BLaER1 (cell line): ENCODE measurements around the gene SSH2.

ENCODE experiments used
- H3K27ac ChIP-seq: shearing (Covaris generic); formaldehyde crosslinking; 2 replicates; pipeline ENCODE4 v1.8.1; 2022
- H3K27me3 ChIP-seq: shearing (Covaris generic); formaldehyde crosslinking; 2 replicates; pipeline ENCODE4 v1.8.1; 2022
- H3K36me3 ChIP-seq: shearing (Covaris generic); formaldehyde crosslinking; 2 replicates; pipeline ENCODE4 v1.8.1; 2022
- H3K4me1 ChIP-seq: shearing (Covaris generic); formaldehyde crosslinking; 2 replicates; pipeline ENCODE4 v1.8.1; 2022
- H3K4me2 ChIP-seq: shearing (Covaris generic); formaldehyde crosslinking; 2 replicates; pipeline ENCODE4 v1.8.1; 2022
- H3K4me3 ChIP-seq: shearing (Covaris generic); formaldehyde crosslinking; 2 replicates; pipeline ENCODE4 v1.8.1; 2022
- H3K9ac ChIP-seq: shearing (Covaris generic); formaldehyde crosslinking; 2 replicates; pipeline ENCODE4 v1.8.1; 2022
- H3K9me3 ChIP-seq: shearing (Covaris generic); formaldehyde crosslinking; 2 replicates; pipeline ENCODE4 v1.8.1; 2022
- H4K20me1 ChIP-seq: shearing (Covaris generic); formaldehyde crosslinking; 2 replicates; pipeline ENCODE4 v1.8.1; 2022
- Cebpa-rat ChIP-seq: shearing (Covaris generic); IDR thresholded peaks from 2 replicates; pipeline ENCODE4 v1.8.1; 2022

The SSH2 gene

DNA sequence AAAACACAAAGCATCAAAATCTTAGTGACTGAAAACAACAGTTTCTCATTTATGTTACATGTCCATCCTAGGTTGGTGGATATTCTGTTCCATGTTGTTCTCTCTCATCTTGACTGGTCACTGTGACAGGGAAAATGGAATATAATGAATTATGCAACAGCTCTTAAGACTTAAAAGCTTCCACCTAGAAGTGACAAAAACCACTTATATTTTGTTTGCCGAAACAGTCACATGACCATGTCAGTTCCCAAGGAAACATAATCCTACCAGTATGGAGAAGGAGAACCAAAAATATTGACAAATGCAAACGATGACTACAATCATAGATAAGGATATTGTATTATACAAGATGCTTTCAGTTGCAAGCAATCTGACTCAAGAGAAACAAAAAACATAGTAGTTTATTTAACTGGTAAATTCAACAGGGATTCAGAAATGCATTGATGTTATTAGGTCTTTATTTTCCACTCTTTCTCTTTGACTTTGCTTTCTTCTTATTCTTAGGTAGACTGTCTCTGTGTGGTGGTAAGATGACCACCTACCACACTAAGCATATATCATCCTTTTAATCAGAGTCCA lies 103.8 kb downstream of the SSH2 start:
- Histone ChIP-seq H3K36me3 (peaks cover 13% of the 10 kb centered on the region), H3K9me3 (no peaks in the 10 kb centered on the region), H4K20me1 (peaks cover 61% of the 10 kb centered on the region; the same call in 1 of the 2 replicates), H3K9ac (no peak overlapping the region), H3K27me3 (no peaks in the 10 kb centered on the region), H3K4me3 (no peak overlapping the region), H3K4me1 (peaks cover 9% of the 10 kb centered on the region), H3K4me2 (no peak overlapping the region), H3K27ac (no peak overlapping the region)
- no peak for TF ChIP-seq Cebpa-rat

DNA sequence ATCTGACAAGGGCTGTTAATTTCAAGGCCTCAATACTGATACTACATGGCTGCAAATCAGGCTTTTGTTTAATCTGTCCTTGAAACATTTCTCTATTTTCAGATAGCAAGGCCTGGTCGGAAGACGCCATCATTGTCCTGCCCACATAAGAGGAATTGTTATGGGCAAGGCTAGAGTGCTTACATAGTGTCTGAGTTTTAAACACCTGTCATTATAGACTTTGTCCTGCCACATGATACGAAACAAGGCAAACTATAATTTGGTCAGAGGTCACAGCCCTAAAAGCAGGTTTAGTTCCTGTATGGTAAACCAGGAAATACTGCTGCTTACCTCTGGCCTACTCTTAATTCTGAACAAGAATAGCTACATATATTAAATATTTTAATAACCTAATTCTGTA lies 104.4 kb downstream of the SSH2 start:
- Histone ChIP-seq H3K36me3 (peaks cover 13% of the 10 kb centered on the region), H3K27ac (no peak overlapping the region), H3K4me2 (no peak overlapping the region), H3K4me3 (no peak overlapping the region), H3K4me1 (peaks cover 3% of the 10 kb centered on the region), H3K9ac (no peak overlapping the region), H4K20me1 (peaks cover 60% of the 10 kb centered on the region; the same call in 1 of the 2 replicates), H3K9me3 (no peaks in the 10 kb centered on the region), H3K27me3 (no peaks in the 10 kb centered on the region)
- TF ChIP-seq Cebpa-rat, result no peak

DNA sequence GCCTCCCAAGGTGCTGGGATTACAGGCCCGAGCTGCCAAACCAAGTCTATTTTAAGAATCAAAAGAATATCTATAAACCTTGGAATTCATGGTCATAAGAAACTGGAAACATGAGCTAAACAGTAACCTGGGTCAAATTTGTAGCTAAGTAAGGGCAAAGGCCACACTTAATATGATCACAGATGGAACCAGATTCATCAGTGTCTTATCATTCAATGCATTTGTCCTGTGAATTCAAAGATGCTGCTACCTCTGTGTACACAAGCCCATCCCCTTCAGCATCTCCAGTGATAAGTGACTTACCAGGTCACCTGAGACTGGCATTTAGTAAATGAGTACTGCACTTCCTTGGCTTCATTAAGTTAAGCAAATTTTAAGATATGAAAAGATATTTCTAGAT lies 108.1 kb downstream of the SSH2 start:
- H3K36me3 ChIP-seq, result peaks cover 13% of the 10 kb centered on the region
- H3K27me3 ChIP-seq, result no peaks in the 10 kb centered on the region
- H3K4me2 ChIP-seq, result no peak overlapping the region
- H3K27ac ChIP-seq, result no peak overlapping the region
- no peak overlapping the region for H3K4me3 ChIP-seq
- no peak for TF ChIP-seq Cebpa-rat
- peaks cover 33% of the 10 kb centered on the region; the same call in 1 of the 2 replicates for H4K20me1 ChIP-seq
- H3K9ac ChIP-seq, result no peak overlapping the region
- no peaks in the 10 kb centered on the region for H3K9me3 ChIP-seq
- no peaks in the 10 kb centered on the region for H3K4me1 ChIP-seq

GRCh38 chr17:29820425-29820824 lies 109.6 kb downstream of the SSH2 start:
- Histone ChIP-seq H3K27me3 (no peaks in the 10 kb centered on the region), H3K36me3 (0 out of 2 replicates have a peak, but pooled peaks cover 2% of the 10 kb centered on the region), H3K27ac (no peak overlapping the region), H3K4me1 (no peaks in the 10 kb centered on the region), H3K4me2 (no peak overlapping the region), H3K4me3 (no peak overlapping the region), H3K9me3 (no peaks in the 10 kb centered on the region), H4K20me1 (peaks cover 27% of the 10 kb centered on the region; the same call in 1 of the 2 replicates), H3K9ac (no peak overlapping the region)
- TF ChIP-seq Cebpa-rat, result no peak

DNA sequence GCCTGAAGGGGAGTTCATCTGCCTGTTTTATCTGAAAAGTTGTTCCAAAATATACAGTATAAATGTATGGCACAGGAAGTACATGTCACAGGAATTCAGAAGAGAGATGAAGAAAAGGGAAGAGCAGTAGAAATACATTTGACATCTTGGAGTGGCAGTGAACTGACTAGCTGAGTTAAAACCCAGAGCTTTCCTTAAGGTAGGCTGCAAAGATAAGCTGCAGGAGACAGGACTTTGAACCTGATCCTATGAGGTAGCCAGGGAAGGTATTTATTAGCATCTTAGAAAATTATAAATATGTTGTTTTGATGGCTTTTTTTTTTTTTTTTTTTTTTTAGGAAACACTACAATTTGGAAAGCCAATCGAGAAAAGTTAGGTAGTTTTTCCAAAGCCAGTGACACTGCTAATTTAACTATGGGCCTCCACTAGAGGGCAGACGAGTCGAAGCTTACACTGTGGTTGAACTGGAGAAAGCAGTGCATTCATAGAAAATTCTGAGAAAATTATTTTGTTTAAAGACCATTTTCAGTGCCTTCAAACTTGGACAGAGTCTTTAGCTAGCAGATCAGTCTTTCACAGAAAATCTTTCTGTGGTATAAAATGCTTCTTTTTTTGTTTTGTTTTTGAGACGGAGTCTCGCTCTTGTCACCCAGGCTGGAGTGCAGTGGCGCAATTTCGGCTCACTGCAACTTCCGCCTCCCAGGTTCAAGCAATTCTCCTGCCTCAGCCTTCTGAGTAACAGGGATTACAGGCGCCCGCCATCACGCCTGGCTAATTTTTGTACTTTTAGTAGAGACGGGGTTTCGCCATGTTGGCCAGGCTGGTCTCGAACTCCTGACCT lies 122.3 kb downstream of the SSH2 start:
- Histone ChIP-seq H3K27ac (no peak overlapping the region), H3K27me3 (no peaks in the 10 kb centered on the region), H3K4me2 (peak overlapping the region; percentile 61; the same call in 1 of the 2 replicates), H3K9me3 (0 out of 2 replicates have a peak, but pooled peaks cover 4% of the 10 kb centered on the region), H3K9ac (no peak overlapping the region), H3K4me3 (no peak overlapping the region), H3K4me1 (peaks cover 32% of the 10 kb centered on the region), H4K20me1 (peaks cover 24% of the 10 kb centered on the region), H3K36me3 (no peaks in the 10 kb centered on the region; the same call in 1 of the 2 replicates)
- TF ChIP-seq Cebpa-rat, result no peak

- Histone ChIP-seq H3K4me1 (peaks cover 4% of the 10 kb centered on the region), H3K27me3 (no peaks in the 10 kb centered on the region), H3K27ac (no peak overlapping the region), H3K9me3 (peaks cover 16% of the 10 kb centered on the region), H3K9ac (no peak overlapping the region), H4K20me1 (0 out of 2 replicates have a peak, but pooled peaks cover 1% of the 10 kb centered on the region), H3K36me3 (peaks cover 16% of the 10 kb centered on the region), H3K4me3 (no peak overlapping the region), H3K4me2 (no peak overlapping the region)
- TF ChIP-seq Cebpa-rat, result no peak
Measured at GRCh38 chr17:29802246-29802645, 127.8 kb downstream of the SSH2 start.

DNA sequence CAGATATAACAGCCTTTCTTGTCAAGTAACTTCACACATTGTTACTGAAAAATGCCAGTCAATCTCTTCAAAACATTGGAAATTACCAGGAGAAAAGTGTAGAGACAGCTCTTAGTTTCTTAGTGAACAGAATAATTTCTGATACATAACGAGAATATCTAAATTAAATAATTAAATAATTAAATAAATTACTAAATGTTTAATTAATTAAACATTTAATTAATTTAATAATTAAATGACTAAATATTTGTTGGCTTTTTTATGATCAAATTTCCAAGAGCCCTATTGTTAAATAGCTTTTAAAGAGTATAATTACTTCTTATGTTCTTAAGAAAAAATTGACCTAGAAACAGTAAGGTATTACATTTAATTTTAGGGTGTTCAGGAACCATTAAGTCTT lies 129.6 kb downstream of the SSH2 start:
- TF ChIP-seq Cebpa-rat, result no peak
- no peak overlapping the region for H3K9ac ChIP-seq
- no peak overlapping the region for H3K4me3 ChIP-seq
- H3K36me3 ChIP-seq, result peaks cover 16% of the 10 kb centered on the region
- H3K4me2 ChIP-seq, result no peak overlapping the region
- peaks cover 16% of the 10 kb centered on the region for H3K9me3 ChIP-seq
- H3K27me3 ChIP-seq, result no peaks in the 10 kb centered on the region
- H4K20me1 ChIP-seq, result peaks cover 6% of the 10 kb centered on the region; the same call in 1 of the 2 replicates
- H3K4me1 ChIP-seq, result peaks cover 4% of the 10 kb centered on the region
- no peak overlapping the region for H3K27ac ChIP-seq

GRCh38 chr17:29796652-29797051 lies 133.4 kb downstream of the SSH2 start:
- Histone ChIP-seq H3K27ac (no peak overlapping the region), H3K4me2 (no peak overlapping the region)

DNA sequence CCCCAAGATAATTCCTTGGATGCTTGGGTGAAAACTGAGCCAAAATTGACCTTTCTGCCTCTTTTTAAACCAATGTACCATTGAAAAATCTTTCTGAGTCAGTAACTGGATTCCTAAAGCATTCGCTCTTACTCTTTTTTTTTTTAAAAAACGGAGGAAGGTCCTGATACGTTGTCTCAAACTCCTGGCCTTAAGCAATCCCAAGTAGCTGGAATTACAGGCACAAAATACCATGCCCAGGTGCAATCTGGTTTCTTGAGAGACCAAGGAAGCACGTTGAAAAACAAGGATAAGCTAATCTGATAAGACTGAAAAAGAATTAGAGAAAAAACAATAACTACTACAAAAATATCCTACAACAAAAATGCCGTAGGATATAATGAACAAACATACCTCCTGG lies 136.5 kb downstream of the SSH2 start:
- H3K27ac ChIP-seq, result no peak overlapping the region
- no peak overlapping the region for H3K4me3 ChIP-seq
- no peaks in the 10 kb centered on the region for H3K4me1 ChIP-seq
- H3K36me3 ChIP-seq, result peaks cover 39% of the 10 kb centered on the region
- H3K27me3 ChIP-seq, result no peaks in the 10 kb centered on the region
- TF ChIP-seq Cebpa-rat, result no peak
- H3K4me2 ChIP-seq, result no peak overlapping the region
- H3K9ac ChIP-seq, result no peak overlapping the region
- no peaks in the 10 kb centered on the region; the same call in 1 of the 2 replicates for H3K9me3 ChIP-seq
- H4K20me1 ChIP-seq, result peaks cover 18% of the 10 kb centered on the region

More at GRCh38 chr17:29796652-29797051, 133.4 kb downstream of the SSH2 start:
- TF ChIP-seq Cebpa-rat, result no peak
- H3K9ac ChIP-seq, result no peak overlapping the region
- peaks cover 27% of the 10 kb centered on the region for H3K36me3 ChIP-seq
- peaks cover 18% of the 10 kb centered on the region for H4K20me1 ChIP-seq
- H3K4me3 ChIP-seq, result no peak overlapping the region
- no peaks in the 10 kb centered on the region for H3K27me3 ChIP-seq
- peaks cover 2% of the 10 kb centered on the region for H3K4me1 ChIP-seq
- H3K9me3 ChIP-seq, result peaks cover 16% of the 10 kb centered on the region
